HG02623 (cell line): Measurements from ENCODE around the gene ACD.
A peak's percentile ranks its signal among the peaks of the same experiment; 100 is the strongest.
"Not testable (repeated sequence)": the region's sequence is repeated elsewhere in the genome, so short reads cannot be mapped to it uniquely, and the experiment has no call there.

ENCODE experiments used
- ATAC-seq: cut with Tn5 transposase; IDR thresholded peaks from one replicate; pipeline ENCODE4 v1.9.1; 2021; ENCODE audit warnings: moderate library complexity; ENCODE audit not compliant: unreplicated experiment

ACD gene

GRCh38 chr16:67659675-67660563 lies at the start of gene ACD:
Gene ACD, minus strand, starts transcription at chr16:67660260. Its CDS starts 40 bp downstream, at chr16:67660220.
- ATAC-seq: peak; percentile 47

- no peak for ATAC-seq
Observed at GRCh38 chr16:67709050-67709449, 49.0 kb upstream of the ACD start.

GRCh38 chr16:67708368-67708771 lies 48.3 kb upstream of the ACD start:
- ATAC-seq: no peak

- no peak for ATAC-seq
Observed at GRCh38 chr16:67707790-67708189, 47.7 kb upstream of the ACD start.

DNA sequence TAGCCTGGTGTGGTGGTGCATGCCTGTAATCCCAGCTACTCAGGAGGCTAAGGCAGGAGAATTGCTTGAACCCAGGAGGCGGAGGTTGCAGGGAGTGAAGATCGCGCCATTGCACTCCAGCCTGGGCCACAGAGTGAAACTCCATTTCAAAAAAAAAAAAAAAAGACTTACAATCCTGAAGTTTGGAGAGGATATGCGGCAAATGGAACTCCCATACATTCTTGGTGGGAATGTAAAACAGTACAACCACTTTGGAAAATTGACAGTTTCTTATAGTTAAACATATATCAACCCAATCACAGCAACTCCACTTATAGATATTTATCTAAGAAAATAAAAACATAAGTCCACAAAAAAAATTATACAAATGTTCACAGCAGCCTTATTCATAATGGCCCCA lies 47.1 kb upstream of the ACD start:
- ATAC-seq: no peak

DNA sequence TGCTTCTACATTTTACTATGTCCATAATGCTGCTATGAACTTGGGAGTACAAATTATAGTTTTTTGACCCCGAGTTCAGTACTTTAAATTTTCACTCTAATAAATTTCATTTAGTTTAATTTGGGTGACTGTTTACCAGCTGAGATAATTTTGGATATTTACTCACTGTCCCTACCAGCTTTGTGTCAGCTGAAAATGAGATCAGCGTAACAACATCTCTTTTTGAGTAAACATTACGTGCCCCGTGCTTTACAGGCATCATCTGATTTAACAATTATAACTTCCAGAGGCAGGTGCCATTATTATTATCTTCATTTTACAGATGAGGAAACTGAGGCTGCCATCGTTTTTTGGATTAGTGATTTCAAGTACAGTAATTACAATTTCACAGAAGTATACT lies 44.0 kb upstream of the ACD start:
- ATAC-seq: no peak

DNA sequence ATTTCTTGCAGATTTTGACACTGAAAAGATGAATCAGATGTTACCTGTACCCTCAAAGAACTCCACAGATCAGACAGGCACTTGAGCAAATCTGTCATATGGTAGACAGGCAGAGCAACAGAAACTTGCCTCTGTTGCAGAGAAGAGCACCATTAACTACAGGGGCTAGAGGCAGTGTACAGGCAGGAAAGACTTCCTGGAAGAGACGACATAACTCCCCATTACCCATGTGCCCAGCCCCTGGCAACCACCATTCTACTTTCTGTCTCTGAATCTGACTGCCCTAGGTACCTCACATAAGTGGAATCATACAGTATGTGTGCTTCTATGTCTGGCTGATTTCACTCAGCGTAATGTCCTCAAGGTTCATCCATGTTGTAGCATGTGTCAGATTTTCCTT lies 43.6 kb upstream of the ACD start:
- ATAC-seq: no peak

- no peak for ATAC-seq
Observed at GRCh38 chr16:67702130-67702529, 42.1 kb upstream of the ACD start.

GRCh38 chr16:67701420-67701819 lies 41.4 kb upstream of the ACD start:
- ATAC-seq: no peak

- no peak for ATAC-seq
Observed at GRCh38 chr16:67699265-67699664, 39.2 kb upstream of the ACD start.

DNA sequence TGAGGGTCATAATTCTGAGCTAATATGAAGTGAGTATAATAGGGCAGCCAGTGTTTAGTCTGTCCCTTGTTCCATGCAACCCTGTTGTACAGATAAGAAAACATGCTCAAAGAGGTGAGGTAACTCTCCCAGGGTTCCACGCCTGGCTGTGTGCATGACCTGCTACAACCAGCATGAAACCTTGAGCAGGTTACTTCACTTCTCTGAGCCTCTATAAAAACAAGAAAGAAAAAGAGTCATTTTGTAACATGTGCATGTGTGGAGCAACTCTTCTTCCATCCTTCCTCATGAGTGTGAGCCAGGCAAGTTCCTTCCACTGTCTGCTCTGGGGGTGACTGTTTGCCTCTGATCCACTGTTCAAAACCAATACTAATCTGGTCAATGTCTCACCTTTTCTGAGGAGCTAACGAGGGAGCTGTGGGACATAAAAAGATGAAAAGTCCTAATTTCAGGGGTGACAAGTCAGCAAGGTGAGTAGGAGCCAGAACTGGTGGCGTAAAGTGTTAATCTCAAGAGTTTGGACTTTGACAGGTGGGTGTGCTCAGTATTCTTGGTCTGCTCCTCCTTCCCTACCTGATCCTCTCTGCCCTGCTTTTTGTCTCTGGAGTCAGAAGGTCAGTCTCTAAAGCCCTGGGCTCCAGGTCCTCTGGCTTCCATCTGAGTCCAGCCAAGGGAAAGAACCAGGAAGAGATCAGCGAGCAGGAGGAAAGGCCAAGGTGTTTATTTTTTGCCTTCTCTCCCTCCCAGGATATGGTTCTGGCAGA lies 37.5 kb upstream of the ACD start:
- ATAC-seq: no peak

DNA sequence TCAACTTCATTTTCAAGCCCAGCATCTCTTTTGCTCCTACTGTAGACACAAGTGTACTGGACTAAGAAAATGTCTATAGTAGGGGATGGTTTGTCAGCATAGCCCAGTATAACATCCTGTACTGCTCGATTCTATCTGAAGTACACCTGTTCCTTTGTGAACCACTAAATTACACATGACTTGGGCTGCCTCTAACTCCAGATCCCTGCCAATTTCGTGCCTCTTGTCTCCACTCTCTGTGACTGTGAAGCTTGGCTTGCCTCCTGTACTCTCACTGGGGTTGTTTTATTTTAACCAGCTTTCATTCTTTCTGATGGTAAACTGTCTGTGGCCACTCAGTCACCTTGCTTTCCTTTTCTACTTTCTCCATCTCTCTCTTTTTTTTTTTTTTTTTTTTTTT lies 34.6 kb upstream of the ACD start:
- no peak for ATAC-seq

- ATAC-seq: not testable (repeated sequence)
Observed at GRCh38 chr16:67693517-67694285, 33.6 kb upstream of the ACD start.

DNA sequence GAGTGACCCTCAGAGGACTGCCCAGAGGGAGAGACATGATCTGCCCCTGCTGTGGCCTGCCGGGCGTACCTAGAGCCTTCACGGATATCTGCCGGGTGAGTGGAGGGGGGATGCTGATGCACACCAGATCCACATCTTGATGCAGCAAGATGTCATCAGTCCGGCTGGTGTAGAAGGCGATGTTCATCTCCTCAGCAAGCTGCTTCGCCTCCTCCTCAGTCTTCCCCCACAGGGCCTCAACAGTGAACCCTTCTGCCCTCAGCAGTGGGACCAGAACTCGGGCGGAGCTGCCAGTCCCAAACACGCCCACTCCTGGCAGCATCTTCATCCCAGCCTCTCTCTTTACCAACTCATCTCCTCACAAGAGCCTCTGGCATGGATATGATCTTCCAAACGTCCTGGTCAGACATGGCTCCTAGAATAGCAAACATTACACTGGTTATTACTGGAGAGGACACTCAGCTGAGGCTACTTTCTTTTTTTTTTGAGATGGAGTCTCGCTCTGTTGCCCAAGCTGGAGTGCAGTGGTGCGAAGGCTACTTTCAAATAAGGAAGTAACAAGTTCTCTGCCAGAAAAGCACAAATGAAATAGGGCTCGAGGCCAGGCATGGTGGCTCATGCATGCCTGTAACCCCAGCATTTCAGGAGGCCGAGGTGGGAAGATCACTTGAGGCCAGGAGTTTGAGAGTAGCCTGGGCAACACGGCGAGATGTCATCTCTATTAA lies 25.5 kb upstream of the ACD start:
- no peak for ATAC-seq

DNA sequence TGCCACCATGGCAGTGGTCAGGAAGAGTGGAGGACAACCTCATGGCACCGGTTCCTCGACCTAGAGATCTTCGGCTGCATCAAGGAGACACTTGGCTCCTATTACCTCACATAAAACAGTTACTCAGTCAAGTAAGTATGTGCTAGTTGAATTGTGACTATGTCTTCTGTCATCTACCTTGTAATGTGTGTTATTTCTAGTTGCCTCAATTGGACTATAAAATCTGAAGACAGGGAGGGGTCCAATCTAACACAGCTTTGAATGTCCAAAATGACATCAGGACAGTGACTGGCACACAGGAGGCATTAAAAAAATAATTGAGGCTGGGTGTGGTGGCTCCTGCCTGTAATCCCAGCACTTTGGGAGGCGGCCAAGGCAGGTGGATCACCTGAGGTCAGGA lies 23.7 kb upstream of the ACD start:
- no peak for ATAC-seq

- no peak for ATAC-seq
Observed at GRCh38 chr16:67679935-67680897, 20.2 kb upstream of the ACD start.

GRCh38 chr16:67678354-67679023 lies 18.4 kb upstream of the ACD start:
- no peak for ATAC-seq

GRCh38 chr16:67677712-67678111 lies 17.7 kb upstream of the ACD start:
- no peak for ATAC-seq

- no peak for ATAC-seq
Observed at GRCh38 chr16:67676939-67677338, 16.9 kb upstream of the ACD start.
